GM12874 (cell line): ENCODE results near the gene DDR2.

Experiments used
- TF ChIP-seq, protein P1 (sequence below): IDR thresholded peaks from 2 replicates; pipeline ENCODE4 v1.5.1; 2011; ENCODE audit warnings: low read depth, mild to moderate bottlenecking, control low read depth, low read length, moderate library complexity; ENCODE audit not compliant: insufficient read depth

DDR2 gene

DNA sequence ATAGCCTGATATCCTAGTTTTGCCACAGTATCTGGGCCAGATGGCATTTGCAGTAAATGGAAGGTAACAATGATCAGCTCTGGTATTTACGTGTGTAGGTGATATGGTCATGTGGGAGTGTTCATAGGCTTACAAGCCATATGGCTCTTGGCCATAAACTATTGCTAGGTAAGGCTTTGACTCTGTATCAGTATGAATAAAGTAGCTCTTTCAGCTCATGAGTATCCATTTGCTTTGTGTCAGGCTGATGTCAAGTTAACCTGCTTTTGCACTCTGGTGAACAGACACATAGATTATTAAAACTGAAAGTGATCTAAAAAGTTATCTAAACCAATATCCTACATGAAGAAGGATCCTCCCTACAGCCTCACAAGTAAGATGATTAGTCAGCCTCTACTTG lies 69.0 kb downstream of the DDR2 start:
- TF ChIP-seq, protein P1, sequence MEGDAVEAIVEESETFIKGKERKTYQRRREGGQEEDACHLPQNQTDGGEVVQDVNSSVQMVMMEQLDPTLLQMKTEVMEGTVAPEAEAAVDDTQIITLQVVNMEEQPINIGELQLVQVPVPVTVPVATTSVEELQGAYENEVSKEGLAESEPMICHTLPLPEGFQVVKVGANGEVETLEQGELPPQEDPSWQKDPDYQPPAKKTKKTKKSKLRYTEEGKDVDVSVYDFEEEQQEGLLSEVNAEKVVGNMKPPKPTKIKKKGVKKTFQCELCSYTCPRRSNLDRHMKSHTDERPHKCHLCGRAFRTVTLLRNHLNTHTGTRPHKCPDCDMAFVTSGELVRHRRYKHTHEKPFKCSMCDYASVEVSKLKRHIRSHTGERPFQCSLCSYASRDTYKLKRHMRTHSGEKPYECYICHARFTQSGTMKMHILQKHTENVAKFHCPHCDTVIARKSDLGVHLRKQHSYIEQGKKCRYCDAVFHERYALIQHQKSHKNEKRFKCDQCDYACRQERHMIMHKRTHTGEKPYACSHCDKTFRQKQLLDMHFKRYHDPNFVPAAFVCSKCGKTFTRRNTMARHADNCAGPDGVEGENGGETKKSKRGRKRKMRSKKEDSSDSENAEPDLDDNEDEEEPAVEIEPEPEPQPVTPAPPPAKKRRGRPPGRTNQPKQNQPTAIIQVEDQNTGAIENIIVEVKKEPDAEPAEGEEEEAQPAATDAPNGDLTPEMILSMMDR, result no peak

DNA sequence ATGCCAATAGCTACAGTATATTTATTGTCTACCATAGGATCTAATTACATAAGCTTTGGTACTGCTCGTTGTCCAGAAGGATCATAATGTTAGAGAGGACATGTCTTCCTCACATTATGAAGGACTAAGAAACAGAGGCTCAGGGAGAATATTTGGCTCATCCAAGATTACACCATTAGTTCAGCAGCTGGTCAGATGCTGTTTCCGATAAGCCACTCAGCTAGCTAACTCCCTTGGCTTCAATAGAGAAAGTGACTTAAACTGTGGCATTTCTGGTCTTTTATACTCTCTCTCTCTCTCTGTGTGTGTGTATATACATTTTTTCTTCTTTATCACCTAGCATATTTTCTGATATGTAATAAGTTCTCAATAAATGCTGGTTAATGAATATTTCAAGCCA lies 70.4 kb downstream of the DDR2 start:
- TF ChIP-seq, protein P1, result no peak

DNA sequence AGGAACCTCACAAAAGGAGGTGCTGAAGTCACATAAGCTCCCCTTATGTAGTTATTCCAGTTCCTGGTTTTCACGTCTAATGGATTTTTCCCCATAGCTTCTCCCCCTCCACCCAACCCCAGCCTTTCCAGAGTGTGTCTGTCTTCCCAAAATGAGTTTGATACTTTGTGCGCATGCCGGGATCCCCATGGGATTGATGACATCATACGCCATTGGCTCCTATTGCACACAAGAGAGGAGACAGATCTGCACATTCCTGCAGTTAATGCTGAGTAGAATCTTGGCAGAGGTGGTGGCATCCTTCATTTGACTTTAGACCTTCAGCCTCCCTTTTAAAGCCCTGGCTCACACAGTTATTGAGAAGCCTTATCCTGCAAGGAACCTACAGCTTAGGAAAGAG lies 71.4 kb downstream of the DDR2 start:
- TF ChIP-seq, protein P1, result no peak

DNA sequence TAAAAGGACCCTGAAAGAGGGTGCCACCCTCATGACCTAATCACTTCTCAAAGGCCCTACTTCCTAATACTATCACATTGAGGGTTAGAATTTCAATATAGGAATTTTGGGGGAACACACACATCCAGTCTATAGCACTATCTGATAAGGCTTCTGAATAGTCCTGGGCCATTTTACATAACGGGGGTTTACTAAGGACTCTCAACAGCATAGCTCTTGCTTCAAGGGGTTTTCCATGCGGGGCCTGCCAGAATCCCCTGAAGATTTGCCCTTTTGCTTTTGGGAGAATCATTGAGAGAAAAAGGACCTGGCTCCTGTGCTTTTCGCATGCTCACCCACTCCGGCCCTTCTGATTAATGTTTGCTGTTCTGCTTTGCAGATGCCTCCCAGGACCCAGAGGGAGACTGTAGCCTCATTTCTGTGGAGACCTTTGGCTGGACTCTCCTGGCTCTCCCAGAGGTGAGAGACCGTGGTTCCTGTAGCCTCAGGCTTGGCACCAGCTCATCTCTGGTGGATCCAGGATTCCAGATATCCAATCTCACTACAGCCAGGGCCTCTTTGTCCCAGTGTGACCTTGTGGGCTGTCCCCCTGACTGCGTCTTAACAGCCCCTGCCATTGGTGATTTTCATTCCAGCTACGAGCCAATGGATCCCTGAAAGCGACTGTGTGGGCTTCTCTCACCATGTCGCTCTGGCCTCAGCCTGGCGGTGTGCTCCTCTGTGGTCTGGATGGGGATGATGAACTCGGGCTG lies 72.6 kb downstream of the DDR2 start:
- TF ChIP-seq, protein P1, result no peak

DNA sequence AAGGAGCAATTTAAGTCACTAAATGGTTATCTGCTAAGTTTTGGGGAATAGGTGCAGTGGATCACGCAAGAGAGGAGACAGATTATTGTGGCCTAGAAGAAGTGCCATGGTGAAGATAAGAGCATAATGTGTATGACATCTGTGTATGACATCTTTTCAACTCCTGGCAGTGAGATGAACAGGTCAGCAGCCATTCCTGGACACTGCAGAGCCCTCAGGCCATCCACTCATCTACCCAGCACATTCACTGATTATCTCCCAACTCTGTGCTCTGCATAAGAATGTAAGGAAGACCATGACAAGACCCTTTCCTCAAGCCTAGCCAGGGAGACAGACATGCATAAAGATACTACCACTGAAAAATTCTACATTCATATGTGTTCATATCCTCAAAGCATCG lies 73.7 kb downstream of the DDR2 start:
- TF ChIP-seq, protein P1, result no peak

DNA sequence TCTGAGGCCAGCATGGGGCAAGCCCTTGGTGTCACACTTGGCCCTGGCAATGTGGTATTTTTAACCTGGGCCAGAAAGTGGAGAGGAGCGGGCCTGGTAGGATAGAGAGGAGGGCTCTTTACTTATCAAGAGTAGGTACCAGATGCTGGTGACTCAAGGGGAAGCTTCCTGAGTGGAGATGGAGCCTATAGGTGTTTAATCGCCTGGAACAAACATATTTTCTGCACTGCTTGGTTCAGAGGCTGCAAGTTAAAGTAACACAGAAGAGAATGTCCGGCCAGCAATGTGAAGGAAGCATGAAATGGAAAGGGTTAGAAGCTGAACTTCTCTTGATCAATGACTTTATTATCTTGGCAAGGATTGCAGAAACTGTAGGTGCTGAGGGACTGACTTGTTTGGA lies 74.3 kb downstream of the DDR2 start:
- TF ChIP-seq, protein P1, result no peak

DNA sequence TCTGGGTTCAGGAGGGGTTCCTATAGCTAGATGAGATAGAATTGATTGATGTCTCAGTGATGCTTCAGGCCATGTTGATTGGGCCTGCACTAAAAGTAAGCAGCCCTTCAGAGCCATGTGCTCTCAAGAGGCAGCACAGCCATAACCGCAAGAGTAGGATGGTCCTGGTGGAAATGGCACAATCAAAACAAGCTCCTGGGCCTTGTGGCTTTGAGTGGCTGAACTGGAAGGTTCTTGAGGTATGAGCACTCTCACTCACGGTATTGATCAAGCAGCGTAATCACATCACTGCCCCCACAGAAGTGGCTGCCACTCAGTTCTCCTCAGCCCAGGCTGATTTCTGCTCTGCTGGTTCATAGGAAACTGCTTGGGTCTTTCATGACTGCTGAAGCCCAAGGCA lies 76.0 kb downstream of the DDR2 start:
- TF ChIP-seq, protein P1, result no peak
